IPS-18c (cell line): ENCODE measurements around the gene MXRA7.

Experiments used
- H3K4me3 ChIP-seq: 2 replicates; pipeline ENCODE4 v1.7.0; 2013; ENCODE audit warnings: low read depth, mild to moderate bottlenecking, low read length, moderate library complexity; ENCODE audit not compliant: insufficient read depth
- H3K9me3 ChIP-seq: one replicate; pipeline ENCODE4 v1.6.1; 2013; ENCODE audit warnings: mild to moderate bottlenecking, low read length, moderate library complexity; ENCODE audit not compliant: control insufficient read depth, insufficient read depth

Gene MXRA7

GRCh38 chr17:76630151-76630550 is 80.6 kb downstream of the MXRA7 start:
- Histone ChIP-seq H3K9me3 (no peaks in the 10 kb centered on the region), H3K4me3 (no peak overlapping the region)
